Smooth muscle cell of bladder (primary cell): ENCODE measurements around the gene MEIOB. TPM values are rescaled to one million over a fixed set of nuclear protein-coding genes. Genes with fewer than 3 reads are reported as not detected.

Experiments used
- total RNA-seq: library from RNA; depleted of rRNA; stranded (reverse); fragments of >200 nt; gene quantifications from 2 replicates; pipeline ENCODE4 v1.2.3, GENCODE V29; 2014

Gene MEIOB
- 0.28 TPM in 1 of 2 replicates, not detected in the other for total RNA-seq

GRCh38 chr16:1871974-1872635 lies at the start of gene MEIOB:
Gene MEIOB (minus strand): TSS chr16:1872164. CDS start chr16:1868175, 3,989 bp downstream.

GRCh38 chr16:1918351-1919326 lies 46.7 kb upstream of the MEIOB start, which contains the start of gene HS3ST6:
Gene HS3ST6 (minus strand): TSS chr16:1918415. CDS start chr16:1918323, 92 bp downstream.

GRCh38 chr16:1826691-1827573 lies 45.0 kb downstream of the MEIOB start, which contains the start of the genes FAHD1 and HAGH:
Gene FAHD1 (plus strand): TSS chr16:1827206. CDS start chr16:1827239, 33 bp downstream.
Gene HAGH (minus strand): TSS chr16:1826825. CDS start chr16:1826787, 38 bp downstream.

DNA sequence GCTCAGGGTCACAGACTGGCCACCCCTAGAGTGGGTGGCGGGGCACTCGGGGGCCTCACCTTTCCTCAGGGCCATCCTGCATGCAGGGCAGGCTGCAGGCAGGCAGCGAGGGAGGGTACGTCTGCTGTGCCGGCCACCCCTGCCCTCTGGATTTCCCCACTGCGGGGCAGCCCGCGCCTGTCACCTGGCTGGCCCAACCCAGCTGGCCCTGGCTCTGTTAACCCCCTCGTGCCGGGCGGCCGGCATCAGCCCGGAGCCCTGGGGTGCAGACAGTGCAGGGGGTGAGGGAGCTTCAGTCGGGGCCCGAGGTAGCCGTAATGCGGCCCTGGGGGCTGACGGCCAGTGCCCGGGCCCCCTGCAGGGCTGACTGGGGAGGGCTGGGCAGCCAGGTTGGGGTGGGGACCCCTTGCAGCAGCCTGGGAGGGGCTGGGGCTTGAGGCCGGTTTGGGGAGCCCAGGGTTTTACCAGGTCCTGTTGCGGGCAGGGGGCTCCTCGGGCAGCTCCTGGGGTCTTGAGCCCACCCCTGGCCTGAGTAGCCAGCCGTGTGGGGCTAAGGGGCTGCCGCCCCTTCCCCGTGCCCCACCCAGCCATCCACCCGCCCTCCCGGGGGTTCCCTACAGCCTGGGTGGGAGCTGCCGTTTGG lies 78.3 kb downstream of the MEIOB start, which contains the start of gene IGFALS:
IGFALS (minus strand) TSS at position 128 of the 643 bp plus-strand sequence; CDS start at position 75, 53 bp downstream.

Other genes starting within 250 kb of the MEIOB start
- 13.7 and 14.2 TPM in 2 replicates for gene JPT2, start 193.9 kb downstream of the MEIOB start, total RNA-seq
- gene MAPK8IP3, start 166.0 kb downstream of the MEIOB start, total RNA-seq: 34.0 and 41.1 TPM in 2 replicates
- 48.9 and 58.7 TPM in 2 replicates for gene NME3, start 100.6 kb downstream of the MEIOB start, total RNA-seq
- gene EME2, start 99.4 kb downstream of the MEIOB start, total RNA-seq: 6.4 and 10.8 TPM in 2 replicates
- 74.0 and 77.1 TPM in 2 replicates for gene MRPS34, start 99.0 kb downstream of the MEIOB start, total RNA-seq
- gene SPSB3, start 89.6 kb downstream of the MEIOB start, total RNA-seq: 22.3 and 28.1 TPM in 2 replicates
- 49.5 and 49.8 TPM in 2 replicates for gene NUBP2, start 89.2 kb downstream of the MEIOB start, total RNA-seq
- under 0.01 and 0.09 TPM in 2 replicates for gene IGFALS, start 78.5 kb downstream of the MEIOB start, total RNA-seq
- gene HAGH, start 45.3 kb downstream of the MEIOB start, total RNA-seq: 35.1 and 58.0 TPM in 2 replicates
- gene FAHD1, start 45.0 kb downstream of the MEIOB start, total RNA-seq: 44.4 and 101 TPM in 2 replicates
- gene HS3ST6, start 46.3 kb upstream of the MEIOB start, total RNA-seq: not detected in 2 replicates
- 7.4 and 9.5 TPM in 2 replicates for gene MSRB1, start 71.0 kb upstream of the MEIOB start, total RNA-seq
- gene RPL3L, start 82.5 kb upstream of the MEIOB start, total RNA-seq: not detected in 2 replicates
- 194 and 232 TPM in 2 replicates for gene NDUFB10, start 87.4 kb upstream of the MEIOB start, total RNA-seq
- gene RPS2, start 92.7 kb upstream of the MEIOB start, total RNA-seq: 3,442 and 3,638 TPM in 2 replicates
- gene RNF151, start 94.7 kb upstream of the MEIOB start, total RNA-seq: not detected in 2 replicates
- 27.9 and 34.6 TPM in 2 replicates for gene TBL3, start 99.9 kb upstream of the MEIOB start, total RNA-seq
- gene NOXO1, start 109.3 kb upstream of the MEIOB start, total RNA-seq: 0.14 TPM in 1 of 2 replicates, not detected in the other
- 10.1 and 11.5 TPM in 2 replicates for gene GFER, start 112.0 kb upstream of the MEIOB start, total RNA-seq
- gene SYNGR3, start 117.8 kb upstream of the MEIOB start, total RNA-seq: 2.4 and 3.3 TPM in 2 replicates
- gene ZNF598, start 137.7 kb upstream of the MEIOB start, total RNA-seq: 11.4 and 11.8 TPM in 2 replicates
- gene NPW, start 147.6 kb upstream of the MEIOB start, total RNA-seq: 0.18 and 0.43 TPM in 2 replicates
- gene NHERF2, start 154.7 kb upstream of the MEIOB start, total RNA-seq: 27.0 and 28.1 TPM in 2 replicates
- 33.8 and 40.0 TPM in 2 replicates for gene NTHL1, start 175.7 kb upstream of the MEIOB start, total RNA-seq
- 37.8 and 59.7 TPM in 2 replicates for gene TSC2, start 175.8 kb upstream of the MEIOB start, total RNA-seq